Measurements from ENCODE around the gene TIMM13.
"Not testable (repeated sequence)": the region's sequence is repeated elsewhere in the genome, so short reads cannot be mapped to it uniquely, and the experiment has no call there.

The TIMM13 gene

DNA sequence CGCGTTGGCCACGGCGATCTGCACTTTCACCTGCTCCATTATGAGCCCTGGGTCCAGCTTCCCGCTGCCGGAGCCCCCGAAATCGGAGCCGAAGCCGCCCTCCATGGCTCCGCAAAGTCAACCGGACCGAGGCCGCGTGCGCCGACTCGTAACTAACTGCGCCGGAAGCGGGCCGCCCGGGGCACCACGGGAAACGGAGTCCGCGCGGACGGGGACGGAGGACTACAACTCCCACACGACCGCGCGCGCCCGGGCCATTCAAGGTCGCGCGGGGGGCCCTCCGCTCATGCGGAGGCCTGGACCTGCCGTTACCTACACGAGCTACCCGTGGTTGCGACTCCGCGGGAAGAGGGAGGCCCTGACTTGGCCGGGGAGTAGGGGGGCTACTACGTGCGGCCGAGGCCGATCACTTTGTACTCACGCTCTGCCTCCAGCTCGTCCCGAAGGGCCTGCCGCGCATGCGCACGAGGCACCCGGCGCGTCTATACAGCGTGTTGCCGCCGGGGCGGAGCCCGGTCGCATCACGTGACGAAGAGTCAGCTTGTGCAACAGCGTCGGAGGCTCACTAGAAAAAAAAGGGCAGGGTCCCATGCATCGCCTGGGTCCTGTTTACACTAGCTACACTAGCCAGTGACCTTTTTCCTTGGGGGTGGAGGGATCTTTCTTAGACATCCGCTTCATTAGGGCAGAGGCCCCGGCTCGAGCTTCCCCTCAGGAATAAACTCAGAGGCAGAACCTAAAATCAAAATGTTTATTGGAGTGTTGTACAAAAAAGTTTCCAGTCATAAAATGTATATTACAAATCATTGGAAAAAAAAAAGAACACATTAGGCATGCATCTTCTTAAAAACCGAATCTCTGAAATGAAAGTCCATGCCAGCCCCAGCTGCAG is at the start of gene TIMM13:
Gene TIMM13, minus strand, starts transcription at position 158 of the 892 bp plus-strand sequence. Its CDS starts 53 bp downstream, at position 105.
- DNase-seq (ENCODE audit: low read depth): peak; percentile 85
- peak within 1 kb of the TSS; percentile 79 for H3K4me3 ChIP-seq (ENCODE audit: low read depth, low read length)
- TF ChIP-seq, protein P1, sequence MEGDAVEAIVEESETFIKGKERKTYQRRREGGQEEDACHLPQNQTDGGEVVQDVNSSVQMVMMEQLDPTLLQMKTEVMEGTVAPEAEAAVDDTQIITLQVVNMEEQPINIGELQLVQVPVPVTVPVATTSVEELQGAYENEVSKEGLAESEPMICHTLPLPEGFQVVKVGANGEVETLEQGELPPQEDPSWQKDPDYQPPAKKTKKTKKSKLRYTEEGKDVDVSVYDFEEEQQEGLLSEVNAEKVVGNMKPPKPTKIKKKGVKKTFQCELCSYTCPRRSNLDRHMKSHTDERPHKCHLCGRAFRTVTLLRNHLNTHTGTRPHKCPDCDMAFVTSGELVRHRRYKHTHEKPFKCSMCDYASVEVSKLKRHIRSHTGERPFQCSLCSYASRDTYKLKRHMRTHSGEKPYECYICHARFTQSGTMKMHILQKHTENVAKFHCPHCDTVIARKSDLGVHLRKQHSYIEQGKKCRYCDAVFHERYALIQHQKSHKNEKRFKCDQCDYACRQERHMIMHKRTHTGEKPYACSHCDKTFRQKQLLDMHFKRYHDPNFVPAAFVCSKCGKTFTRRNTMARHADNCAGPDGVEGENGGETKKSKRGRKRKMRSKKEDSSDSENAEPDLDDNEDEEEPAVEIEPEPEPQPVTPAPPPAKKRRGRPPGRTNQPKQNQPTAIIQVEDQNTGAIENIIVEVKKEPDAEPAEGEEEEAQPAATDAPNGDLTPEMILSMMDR (IDR thresholded peaks at IDR 0.05; ENCODE audit: low read depth, low read length, missing control alignments): no peak

DNA sequence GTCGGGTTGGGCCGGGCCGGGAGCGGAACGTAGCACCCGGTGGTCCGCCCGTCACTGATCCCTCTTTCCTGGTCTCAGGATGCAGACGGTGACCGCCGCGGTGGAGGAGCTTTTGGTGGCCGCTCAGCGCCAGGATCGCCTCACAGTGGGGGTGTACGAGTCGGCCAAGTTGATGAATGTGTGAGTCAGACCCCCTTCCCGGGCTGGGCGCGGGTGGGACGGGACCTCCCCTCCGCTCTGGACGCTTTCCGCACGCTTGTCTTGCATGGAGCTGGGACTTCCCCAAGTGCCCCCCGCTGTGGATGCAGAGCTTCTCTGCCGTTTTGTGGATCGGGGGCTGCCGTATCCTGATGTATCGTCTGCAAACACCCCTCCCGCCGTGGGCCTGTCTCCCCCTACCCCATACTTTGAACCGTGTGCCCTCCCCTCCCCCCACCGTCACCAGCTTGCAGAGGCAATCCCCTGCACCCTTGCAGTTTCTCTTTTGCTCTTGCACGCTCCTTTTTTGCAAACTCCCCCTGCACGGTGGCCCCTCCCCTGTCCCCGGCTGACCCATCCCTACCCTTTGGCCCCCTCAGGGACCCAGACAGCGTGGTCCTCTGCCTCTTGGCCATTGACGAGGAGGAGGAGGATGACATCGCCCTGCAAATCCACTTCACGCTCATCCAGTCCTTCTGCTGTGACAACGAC is 49.2 kb upstream of the TIMM13 start:
- TF ChIP-seq, protein P1 (IDR thresholded peaks at IDR 0.05; ENCODE audit: low read depth, low read length, missing control alignments): no peak
- H3K4me3 ChIP-seq (ENCODE audit: low read depth, low read length): peak overlapping the region; percentile 90
- no peak for DNase-seq (ENCODE audit: low read depth)

DNA sequence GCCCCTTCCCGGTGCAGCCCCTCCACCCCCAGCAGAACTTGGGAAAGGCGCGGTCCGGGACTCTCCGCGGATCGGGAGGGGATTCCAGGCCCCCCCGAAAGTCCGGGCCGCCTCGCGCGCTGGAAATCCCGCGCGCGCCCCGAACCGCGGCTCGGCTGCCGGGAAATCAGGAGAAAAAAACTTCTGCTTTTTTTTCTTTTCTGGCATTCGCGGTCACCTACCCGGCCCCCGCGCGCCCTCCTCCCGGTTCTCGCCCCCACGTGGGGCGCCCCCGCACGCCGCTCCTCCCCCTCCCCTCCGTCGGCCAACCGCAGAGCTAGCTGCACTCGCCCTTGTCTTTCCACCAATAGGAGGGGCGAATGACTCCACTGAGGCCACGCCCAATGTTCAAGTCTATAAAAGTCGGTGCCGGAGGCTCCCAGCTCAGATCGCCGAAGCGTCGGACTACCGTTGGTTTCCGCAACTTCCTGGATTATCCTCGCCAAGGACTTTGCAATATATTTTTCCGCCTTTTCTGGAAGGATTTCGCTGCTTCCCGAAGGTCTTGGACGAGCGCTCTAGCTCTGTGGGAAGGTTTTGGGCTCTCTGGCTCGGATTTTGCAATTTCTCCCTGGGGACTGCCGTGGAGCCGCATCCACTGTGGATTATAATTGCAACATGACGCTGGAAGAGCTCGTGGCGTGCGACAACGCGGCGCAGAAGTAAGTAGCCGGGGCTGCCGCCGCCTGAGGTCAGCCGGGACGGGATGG is 48.5 kb upstream of the TIMM13 start, which contains the start of gene GADD45B:
Gene GADD45B, plus strand, starts transcription at position 426 of the 749 bp plus-strand sequence. Its CDS starts 232 bp downstream, at position 658.
- H3K4me3 ChIP-seq (ENCODE audit: low read depth, low read length): peak within 1 kb of the TSS; percentile 90
- TF ChIP-seq, protein P1 (IDR thresholded peaks at IDR 0.05; ENCODE audit: low read depth, low read length, missing control alignments): no peak
- peak; percentile 90 for DNase-seq (ENCODE audit: low read depth)

DNA sequence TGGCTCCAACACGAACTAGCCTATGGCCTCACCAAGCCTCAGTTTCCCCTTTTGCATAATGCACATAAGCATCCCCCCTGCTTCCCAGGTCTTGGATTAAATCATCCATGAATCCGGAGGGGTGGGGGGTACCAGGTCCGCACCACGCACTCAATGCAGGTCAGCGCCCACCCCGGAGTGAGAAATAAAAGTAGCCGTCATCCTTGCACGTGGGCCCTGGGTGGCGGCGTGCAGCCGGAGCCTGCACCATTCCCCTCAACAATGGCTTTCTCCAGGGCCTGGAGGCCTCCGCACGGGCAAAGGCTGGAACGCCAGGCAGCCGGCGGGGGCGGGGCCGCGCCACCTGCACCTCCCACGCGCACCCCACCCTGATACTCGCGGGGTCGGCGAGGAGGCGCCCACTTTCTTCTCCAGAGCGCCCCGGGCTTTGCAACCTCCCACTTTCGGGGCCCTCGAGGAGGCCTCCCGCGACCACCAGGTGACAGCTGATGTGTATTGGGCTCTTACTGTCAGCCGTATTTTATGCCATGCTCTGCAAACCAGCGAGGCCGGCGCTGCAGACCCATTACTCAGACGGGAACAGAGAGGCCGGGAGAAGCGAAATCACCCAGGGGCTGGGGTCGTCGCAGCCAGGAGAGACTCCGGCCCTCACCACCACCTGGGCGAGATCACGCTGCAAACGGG is 47.8 kb upstream of the TIMM13 start:
- DNase-seq (ENCODE audit: low read depth): no peak

DNA sequence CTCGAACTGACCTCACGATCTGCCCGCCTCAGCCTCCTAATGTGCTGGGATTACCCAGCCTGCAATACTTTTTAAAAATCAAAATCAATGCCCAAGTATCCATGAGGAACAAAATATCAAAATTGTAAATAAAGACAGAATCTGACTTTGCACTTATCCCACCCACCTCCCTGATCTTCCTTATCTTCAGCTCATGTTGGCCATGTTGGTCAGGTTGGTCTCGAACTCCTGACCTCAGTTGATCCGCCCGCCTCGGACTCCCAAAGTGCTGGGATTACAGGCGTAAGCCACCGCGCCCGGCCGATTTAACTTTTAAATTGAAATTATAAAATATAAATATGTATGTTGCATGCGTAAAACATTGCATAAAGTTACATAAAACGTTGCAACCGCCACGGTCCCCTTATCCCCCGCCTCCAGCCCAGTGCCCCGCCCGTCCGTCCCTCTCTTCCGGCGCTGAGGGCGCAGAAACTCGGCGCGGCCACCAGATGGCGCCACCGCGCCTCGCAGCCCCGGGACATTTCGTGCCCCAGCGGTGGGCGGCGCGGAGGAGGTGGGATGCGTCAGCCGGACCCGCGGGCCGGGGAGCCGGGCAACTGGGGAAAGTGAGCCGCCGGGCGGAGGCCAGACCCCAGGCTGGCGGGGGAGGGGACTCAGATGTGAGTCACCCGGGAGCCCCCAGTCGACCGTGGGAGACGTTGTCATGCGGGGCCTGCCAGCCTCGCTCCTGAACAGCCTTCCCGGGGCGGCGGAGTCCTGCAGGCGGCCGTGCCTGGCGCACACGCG is 47.0 kb upstream of the TIMM13 start:
- peak overlapping the region; percentile 90 for H3K4me3 ChIP-seq (ENCODE audit: low read depth, low read length)
- TF ChIP-seq, protein P1 (IDR thresholded peaks at IDR 0.05; ENCODE audit: low read depth, low read length, missing control alignments): peak; percentile 79
- no peak for DNase-seq (ENCODE audit: low read depth)

More for the DNA sequence above, 47.8 kb upstream of the TIMM13 start:
- peak overlapping the region; percentile 90 for H3K4me3 ChIP-seq (ENCODE audit: low read depth, low read length)
- TF ChIP-seq, protein P1 (IDR thresholded peaks at IDR 0.05; ENCODE audit: low read depth, low read length, missing control alignments): peak; percentile 3

DNA sequence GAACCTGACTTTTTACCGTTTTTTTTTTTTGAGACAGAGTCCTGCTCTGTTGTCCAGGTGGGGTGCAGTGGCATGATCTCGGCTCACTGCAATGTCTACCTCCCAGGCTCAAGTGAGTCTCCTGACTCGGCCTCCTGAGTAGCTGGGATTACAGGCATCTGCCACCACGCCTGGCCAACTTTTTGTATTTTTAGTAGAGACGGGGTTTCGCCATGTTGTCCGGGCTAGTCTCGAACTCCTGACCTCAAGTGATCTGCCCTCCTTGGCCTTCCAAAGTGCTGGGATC is 42.5 kb upstream of the TIMM13 start:
- DNase-seq (ENCODE audit: low read depth): not testable (repeated sequence)

More for the DNA sequence above, 42.5 kb upstream of the TIMM13 start:
- H3K4me3 ChIP-seq (ENCODE audit: low read depth, low read length): not testable (repeated sequence)

Data from GM12864 (cell line).